ENCODE data around the gene ABCB7.
"Not testable (repeated sequence)": the region's sequence is repeated elsewhere in the genome, so short reads cannot be mapped to it uniquely, and the experiment has no call there.

ABCB7 gene

DNA sequence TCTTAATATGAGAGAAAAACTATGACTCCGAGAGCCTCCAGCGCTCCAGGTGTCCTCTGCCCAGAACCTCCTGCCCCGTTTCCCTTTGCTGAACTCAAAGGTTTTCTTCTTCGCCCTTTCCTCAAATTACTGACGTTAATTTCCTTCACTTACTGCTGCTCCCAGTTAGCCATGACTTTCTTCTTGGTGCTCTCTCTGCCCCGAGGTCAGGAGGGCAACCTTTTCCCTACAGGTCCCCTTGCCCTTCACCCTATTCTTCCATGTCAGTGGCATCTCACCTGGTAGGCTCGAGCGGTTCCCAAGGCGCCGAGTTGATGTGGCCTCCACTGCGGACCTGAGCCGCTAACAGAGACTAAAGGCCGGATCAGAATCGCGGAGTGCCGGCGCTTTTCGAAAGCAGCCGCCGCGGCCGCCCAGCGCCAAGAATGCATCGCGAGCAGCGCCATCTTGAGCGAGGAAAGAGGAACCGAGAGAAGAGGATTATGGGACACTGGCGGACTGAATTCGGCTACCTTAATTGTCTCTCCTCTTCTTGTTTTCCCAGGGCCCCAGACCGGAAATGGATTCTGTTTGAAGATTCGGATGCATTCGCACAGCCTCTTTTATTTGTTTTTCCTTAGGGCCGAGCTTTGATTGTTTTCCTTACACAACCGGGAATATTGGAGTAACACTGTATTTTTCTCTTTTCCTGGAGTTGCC lies at the start of gene ABCB7:
ABCB7 (minus strand) TSS at position 457 of the 699 bp plus-strand sequence; CDS start at position 446, 11 bp downstream.
- peak; percentile 28 to 61 (median 42) for DNase-seq

DNA sequence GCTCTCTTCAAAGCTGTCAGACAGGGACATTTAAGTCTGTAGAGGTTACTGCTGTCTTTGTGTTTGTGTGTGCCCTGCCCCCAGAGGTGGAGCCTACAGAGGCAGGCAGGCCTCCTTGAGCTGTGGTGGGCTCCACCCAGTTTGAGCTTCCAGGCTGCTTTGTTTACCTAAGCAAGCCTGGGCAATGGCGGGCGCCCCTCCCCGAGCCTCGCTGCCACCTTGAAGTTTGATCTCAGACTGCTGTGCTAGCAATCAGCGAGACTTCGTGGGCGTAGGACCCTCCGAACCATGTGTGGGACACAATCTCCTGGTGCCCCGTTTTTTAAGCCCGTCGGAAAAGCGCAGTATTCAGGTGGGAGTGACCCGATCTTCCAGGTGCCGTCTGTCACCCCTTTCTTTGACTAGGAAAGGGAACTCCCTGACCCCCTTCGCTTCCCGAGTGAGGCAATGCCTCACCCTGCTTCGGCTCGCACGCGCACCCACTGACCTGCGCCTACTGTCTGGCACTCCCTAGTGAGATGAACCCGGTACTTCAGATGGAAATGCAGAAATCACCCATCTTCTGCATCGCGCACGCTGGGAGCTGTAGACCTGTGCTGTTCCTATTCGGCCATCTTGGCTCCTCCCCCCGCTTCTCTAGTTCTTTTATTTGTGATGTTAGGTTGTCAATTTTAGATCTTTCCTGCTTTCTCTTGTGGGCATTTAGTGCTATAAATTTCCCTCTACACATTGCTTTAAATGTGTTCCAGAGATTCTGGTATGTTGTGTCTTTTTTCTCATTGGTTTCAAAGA lies 32.5 kb upstream of the ABCB7 start:
- not testable (repeated sequence) for DNase-seq

DNA sequence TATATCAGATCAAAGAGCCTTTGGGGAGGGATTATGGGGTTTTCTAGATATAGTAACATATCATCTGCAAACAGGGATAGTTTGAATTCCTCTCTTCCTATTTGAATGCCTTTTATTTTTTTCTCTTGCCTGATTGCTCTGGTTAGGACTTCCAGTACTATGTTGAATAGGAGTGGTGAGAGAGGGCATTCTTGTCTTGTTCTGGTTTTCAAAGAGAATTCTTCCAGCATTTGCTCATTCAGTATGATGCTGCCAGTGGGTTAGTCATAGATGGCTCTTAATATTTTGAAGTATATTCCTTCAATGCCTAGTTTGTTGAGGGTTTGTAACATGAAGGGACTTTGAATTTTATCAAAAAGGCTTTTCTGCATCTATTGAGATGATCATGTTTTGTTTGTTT lies 25.6 kb upstream of the ABCB7 start:
- no peak for DNase-seq

DNA sequence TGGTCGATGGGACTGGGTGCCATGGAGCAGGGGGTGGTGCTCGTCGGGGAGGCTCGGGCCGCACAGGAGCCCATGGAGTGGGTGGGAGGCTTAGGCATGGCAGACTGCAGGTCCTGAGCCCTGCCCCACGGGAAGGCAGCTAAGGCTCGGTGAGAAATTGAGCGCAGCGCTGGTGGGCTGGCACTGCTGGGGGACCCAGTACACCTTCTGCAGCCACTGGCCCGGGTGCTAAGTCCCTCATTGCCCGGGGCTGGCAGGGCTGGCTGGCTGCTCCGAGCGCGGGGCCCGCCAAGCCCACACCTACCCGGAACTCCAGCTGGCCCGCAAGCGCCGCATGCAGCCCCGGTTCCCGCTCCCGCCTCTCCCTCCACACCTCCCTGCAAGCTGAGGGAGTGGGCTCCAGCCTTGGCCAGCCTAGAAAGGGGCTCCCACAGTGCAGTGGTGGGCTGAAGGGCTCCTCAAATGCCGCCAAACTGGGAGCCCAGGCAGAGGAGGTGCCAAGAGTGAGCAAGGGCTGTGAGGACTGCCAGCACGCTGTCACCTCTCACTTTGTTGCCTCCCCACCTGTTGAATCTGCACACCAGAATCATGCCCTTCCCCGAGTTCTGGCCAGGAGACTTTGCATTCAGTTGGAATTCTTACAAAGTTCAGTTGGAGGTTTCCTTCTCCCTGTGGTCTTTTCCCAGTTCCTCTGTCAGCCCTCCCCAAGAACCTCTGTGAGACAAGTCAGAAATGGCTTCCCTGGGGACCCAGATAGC lies 23.6 kb upstream of the ABCB7 start:
- not testable (repeated sequence) for DNase-seq

DNA sequence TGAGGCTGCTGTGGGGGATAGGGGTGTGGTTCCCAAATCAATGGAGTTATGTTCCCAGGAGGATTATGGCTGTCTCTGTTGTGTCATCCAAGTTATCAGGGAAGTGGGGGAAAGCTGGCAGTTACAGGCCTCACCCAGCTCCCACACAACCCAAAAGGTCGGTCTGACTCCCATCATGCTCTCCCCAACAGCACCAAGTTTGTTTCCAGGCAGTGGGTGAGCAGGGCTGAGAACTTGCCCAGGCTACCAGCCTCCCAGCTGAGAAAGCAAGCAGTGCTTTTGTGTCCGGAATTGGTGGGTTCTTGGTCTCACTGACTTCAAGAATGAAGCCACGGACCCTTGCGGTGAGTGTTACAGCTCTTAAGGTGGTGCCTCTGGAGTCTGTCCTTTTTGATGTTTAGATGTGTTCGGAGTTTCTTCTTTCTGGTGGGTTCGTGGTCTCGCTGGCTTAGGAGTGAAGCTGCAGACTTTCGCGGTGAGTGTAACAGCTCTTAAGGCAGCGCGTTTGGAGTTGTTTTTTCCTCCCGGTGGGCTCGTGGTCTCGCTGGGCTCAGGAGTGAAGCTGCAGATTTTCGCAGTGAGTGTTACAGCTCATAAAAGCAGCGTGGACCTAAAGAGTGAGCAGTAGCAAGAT lies 16.3 kb upstream of the ABCB7 start:
- DNase-seq: not testable (repeated sequence)

DNA sequence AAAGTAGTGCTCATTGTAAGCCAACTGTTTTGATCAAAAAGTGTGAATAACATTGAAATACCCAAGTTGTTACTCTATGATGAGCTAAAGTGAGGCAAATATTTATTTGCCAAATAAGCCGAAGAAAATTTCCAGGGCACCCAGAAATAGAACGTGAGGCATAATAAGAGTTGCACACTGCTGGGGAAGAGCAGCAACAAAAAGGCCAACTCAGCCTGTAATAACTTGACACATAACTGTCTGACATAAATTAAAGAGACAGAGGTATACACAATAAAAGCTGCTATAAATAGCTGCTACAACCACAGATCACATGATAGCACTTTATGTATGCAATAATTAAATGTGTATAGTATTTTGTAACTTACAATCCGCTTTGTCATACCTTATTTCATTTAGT lies 2.0 kb upstream of the ABCB7 start:
- DNase-seq: no peak

DNA sequence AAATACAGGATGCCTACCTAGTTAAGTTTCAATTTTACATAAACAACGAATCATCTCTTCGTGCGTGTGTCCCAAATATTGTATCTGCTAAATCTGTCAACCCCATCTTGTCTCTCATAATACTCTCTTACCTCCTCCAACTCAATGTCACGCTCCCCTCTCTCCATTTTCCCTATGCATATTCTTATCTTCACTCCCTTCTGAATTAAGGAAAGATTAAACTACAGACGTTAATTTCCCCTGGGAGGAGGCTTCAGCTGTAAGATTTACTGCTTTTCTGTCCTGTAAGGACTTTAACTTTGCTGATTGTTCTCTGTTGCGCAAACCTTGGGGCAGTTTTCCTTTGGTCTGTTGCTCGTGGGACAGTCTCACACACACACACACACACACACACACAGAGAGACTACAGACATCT lies 455 bp upstream of the ABCB7 start:
- peak in 3 of 6 experiments; percentile 31 to 61 (median 43) for DNase-seq

DNA sequence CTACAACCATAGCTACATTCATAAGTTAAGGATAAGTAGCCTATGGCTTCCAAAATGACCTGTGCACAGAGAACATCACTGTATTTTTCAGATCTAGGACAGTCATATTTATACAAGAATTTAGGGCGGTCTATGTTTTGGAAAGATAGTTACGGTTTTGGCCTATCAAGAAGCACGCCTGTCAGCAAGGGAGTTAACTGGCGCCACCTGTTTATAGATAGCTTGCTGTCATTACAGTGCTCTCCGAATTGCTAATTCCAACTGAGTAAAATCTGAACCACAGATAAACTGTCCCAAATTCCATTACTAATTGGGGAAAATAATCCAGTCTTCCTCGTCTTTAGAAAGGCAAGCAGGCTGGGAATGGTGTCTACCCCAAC lies 646 bp downstream of the ABCB7 start:
- no peak for DNase-seq

DNA sequence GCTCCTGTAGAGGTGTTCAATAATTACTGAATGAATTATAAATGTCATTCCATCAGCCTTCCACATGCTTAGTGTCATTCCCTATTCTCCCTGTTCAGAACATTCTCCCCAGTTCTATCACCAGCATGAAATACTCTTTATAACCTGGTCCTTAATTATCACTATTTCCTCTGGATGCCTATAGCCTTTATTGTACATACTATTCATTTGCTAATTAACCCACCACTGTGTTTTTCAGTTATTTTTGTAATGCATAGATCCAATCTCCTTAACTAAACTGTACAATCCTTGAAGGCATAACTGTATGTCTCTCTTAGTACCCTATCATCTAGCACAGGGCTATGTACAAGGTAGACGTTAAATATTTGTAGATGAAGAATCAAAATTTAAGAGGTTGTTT lies 1.2 kb downstream of the ABCB7 start:
- DNase-seq: no peak

DNA sequence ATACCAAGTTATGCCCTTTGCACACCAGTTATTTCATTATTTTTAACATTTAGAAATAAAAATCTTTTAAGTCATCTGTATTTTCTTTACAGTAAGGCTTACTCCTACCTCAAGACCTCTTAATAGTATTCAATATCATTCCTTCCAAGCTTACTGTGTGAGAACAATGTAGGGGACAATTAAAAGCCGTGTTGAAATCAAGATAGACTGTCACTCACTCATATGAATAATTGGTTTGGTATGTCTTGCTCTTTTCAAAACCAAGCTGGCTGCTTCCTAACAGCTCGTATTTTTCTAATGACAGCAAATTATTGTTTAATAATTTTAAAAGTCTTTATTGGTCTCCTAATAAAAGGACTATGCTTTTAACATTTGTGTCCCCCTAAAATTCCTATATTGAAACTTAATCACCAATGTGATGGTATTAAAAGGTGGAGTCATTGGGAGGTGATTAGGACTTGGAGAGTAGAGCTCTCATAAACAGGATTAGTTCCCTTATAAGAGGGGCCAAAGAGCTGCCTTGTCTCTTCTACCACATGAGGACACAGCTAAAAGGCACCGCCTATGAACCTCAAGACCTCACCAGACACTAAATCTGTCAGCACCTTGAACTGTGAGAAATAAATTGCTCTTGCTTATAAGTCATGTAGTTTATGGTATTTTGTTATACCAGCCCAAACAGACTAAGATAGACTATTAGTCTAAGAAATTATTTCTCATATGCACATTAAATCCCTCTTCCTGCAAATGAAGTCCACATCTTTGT lies 4.1 kb downstream of the ABCB7 start:
- DNase-seq: no peak

DNA sequence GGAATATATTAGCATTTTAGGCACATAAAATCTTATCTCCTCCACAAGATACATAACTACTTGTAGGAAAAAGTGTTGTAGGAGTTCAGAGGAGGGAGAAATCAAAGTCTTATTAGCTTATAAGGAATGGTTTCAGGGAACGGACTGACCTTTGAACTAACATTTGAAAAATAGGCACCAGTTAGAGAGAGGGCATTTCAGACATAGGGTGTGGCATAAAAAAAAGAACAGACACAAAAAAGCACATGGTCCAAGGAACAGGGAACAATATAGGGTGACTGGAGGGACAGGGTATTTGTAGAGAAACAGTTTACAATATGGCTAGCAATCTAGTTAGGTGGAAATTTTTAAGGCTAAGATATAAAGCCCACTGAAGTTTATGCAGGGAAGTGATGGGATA lies 6.4 kb downstream of the ABCB7 start:
- DNase-seq: no peak

DNA sequence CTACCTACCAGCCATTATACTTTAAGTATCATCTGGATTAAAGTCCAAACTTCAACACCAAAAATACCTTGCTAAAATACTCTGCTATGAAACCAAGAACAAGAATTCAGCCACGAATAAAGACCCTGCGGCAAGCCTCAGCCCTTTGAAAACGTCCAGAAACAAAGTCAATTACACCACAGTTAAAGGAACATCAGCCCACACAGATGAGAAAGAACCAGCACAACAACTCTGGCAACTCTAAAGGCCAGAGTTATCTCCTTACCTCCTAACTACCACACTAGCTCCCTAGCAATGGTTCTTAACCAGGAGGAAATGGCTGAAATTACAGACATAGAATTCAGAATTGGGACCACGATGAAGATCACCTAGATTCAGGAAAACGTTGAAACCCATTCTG lies 23.4 kb downstream of the ABCB7 start:
- DNase-seq: no peak

DNA sequence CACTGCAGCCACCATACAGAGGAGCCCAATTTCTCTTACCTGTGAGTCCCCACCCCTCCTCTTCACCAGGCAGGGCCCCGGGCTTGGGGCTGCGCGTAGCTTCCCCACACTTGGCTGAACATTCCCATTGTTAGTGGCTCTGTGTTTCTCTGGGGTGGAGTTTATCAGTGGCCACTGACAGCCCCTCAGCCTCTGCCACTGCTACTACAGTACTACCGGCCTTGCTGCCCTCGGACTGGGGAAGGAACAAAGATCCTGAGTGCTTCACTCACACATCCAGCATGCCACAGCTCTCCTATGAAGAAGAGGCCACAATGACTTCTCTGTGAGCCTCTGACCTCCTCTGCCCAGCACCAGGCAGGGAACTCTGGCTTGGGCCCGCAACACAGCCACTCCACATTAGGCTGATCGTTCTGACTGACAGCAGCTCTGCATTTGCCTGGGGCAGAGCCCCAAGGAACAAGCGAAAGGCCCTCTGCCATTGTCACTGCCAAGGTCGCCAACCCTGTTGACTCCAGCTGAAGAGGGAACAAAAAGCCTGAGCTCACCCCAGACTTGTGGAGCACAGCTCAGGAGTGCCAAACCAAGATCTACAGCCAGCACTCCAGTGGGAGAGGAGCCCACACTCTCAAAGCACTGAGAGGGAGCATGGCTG lies 24.0 kb downstream of the ABCB7 start:
- no peak for DNase-seq

DNA sequence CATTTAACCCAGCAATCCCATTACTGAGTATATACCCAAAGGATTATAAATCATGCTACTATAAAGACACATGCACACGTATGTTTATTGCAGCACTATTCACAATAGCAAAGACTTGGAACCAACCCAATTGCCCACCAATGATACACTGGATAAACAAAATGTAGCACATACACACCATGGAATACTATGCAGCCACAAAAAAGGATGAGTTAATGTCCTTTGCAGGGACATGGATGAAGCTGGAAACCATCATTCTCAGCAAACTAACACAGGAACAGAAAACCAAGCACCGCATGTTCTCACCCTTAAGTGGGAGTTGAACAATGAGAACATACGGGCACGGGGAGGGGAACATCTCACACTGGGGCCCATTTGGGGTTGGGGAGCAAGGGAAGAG lies 27.0 kb downstream of the ABCB7 start:
- not testable (repeated sequence) for DNase-seq

DNA sequence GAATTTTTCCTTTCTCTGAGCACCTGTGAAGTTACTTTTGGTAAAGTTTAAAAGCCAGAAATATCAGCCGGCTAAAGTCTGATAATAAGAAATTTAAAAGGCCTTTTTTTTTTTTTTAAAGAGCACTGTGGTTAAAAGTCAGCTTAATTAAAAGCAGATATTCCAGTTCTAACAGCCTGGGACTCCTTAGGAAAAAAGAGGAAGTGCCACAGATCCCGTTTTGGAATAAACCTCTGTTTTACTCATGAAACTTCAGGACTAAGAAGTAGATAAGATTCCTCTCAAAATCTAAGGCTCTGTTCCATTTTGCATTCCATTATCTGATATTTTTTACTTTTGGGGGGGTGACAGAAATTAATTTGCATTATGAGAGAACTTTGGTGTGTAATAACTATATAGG lies 37.8 kb downstream of the ABCB7 start:
- no peak for DNase-seq

DNA sequence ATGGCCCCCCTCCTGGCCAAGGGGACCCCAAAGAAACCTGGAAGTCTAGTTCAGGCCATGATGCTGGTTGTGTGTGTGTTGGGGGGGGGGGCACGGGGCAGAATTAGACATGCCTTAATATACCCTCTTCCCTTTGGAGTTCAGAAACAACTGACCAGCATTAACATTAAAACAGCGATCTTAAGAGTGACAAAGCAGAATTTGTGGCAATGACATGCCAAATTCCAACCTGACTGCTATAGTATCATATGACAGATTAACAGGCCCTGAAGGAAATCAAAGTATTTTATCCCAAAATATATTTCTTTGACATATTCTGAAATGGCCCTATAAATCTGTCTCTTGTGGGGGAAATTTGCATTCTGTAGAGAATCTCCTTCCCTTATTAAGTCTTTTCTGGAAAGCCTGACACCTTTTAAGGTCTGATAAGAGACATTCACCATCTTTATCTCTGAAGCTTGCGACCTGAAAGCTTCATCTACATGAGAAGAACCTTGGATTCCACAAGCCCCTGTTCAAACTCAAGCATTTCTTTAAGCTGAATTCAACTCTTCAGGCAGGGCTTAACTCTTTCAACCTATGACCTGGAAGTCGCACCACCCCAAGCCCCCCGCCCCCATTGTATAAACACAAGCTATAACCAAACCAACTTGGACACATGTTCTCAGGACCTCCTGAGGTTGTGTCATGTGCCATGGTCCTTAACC lies 40.2 kb downstream of the ABCB7 start:
- DNase-seq: no peak

DNA sequence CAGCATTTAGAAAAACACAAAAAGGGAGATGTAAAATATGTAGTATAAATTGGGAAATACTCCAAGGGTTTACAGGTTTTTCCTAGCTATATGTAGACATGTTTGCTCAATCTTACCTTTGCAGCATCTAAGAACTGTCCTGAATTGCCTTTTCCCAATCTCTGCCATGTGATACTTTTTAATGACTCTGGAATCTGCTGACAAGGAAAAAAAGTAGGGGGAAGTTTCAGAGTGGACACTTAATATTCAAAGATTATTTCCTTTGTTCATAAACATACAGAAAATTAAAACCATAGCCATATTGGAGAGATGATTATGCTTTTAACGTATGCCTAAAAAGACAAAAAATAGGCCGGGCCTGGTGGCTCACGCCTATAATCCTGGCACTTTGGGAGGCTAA lies 41.4 kb downstream of the ABCB7 start:
- DNase-seq: no peak

DNA sequence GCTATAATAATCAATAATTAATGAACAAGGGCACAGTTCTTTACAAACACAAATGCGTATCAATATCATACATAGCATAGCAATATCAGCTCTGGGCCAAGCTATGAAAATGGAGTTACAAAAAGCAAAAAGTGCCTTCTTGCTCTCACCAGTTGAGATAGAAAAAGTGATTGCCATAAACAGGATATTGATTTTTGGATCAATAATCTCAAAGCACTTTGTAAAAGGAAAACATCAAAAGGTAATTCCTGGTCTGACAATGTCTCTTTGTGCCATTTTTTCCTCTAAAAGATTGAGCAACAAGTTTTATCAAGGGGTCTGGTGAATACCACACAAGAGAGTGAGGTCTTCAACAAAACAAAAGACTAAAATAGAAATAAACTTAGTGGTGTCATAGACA lies 42.4 kb downstream of the ABCB7 start:
- no peak for DNase-seq

DNA sequence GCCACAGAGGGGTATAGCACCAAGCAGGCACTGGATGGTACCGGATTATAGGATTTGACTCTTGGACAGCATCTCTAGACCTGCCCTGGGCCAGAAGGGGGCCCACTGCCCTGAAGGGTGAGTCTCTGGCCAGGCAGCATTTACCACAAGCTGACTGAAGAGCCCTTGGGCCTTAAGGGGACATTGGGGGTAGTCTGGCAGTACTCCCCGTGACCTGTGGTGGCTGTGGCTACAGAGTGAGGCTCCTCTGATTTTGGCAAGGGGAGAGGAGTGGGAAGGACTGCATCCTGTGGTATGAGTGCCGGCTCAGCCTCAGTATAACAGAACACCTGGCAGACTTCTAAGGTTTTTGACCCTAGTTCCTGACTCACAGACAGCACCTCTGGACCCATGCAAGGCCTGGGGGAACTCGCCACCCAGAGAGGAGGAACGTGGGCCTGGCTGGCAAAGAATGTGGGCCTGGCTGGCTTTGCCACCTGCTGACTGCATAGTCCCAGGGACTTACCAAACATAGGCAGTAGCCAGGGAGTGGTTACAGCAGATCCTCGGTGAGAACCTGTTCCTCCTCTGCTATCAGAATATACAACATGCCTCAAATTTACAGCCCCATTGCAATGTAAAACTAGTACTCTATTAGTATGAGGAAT lies 48.1 kb downstream of the ABCB7 start:
- DNase-seq: no peak

DNA sequence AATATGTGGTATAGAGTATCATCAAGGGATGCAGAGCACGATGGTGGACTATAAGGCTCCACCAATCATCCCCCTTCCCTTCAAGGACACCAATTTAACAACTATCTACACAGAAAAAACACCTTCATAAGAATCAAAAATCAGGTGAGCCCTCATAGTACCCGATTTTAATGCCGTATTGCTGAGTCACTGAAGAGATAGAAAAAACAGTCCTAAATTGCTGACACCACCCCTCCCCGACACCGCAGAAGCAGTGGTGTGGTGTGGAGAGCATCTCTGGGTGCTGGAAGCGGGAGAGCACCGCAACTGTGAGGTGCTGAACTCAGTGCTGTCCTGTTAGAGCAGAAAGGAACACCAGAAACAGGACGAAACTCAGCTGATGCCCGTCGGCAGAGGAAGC lies 49.3 kb downstream of the ABCB7 start:
- no peak for DNase-seq

DNA sequence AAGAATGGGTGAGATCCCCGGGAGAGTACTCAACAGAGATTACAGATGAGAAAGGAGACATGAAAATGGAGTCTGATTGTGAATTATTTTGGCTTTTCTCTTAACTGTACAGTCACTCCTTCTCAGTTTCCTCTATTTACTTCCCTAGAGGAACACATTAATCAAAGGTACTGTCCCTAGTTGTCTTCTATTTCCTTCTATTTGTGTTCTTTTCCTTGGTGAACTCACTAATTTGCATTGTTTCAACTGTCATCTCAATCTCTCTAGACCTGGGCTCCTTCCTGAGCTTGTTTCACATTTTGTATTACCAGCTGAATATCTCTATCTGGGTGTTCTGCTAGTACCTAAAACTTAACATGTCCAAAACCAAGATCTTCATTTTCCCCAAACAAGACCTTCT lies 59.8 kb downstream of the ABCB7 start:
- DNase-seq: no peak
